Measurements from ENCODE around the gene GSTK1.

Gene GSTK1

GRCh38 chr7:143233816-143234532 is 29.3 kb upstream of the GSTK1 start:
- ATAC-seq: no peak
- TF ChIP-seq CSRNP3 (CRISPR knock-in tag; IDR thresholded peaks at IDR 0.05) (no peak), RARB (CRISPR knock-in tag; IDR thresholded peaks at IDR 0.05) (no peak), SNAI2 (CRISPR knock-in tag; IDR thresholded peaks at IDR 0.05) (no peak), TCF4 (CRISPR knock-in tag; IDR thresholded peaks at IDR 0.05; ENCODE audit: borderline replicate concordance) (no peak), GLIS3 (CRISPR knock-in tag; IDR thresholded peaks at IDR 0.05) (no peak), ESRRG (CRISPR knock-in tag; IDR thresholded peaks at IDR 0.05) (no peak), CSDC2 (CRISPR knock-in tag; IDR thresholded peaks at IDR 0.05) (no peak), ZNF565 (CRISPR knock-in tag; conservative IDR thresholded peaks at IDR 0.05; ENCODE audit: low read depth) (no peak), OSR1 (CRISPR knock-in tag; IDR thresholded peaks at IDR 0.05) (no peak), ARNTL (CRISPR knock-in tag; IDR thresholded peaks at IDR 0.05; ENCODE audit: borderline replicate concordance, low read depth) (no peak), BACH2 (CRISPR knock-in tag; IDR thresholded peaks at IDR 0.05; ENCODE audit: borderline replicate concordance) (no peak), ZC3H10 (CRISPR knock-in tag; IDR thresholded peaks at IDR 0.05) (no peak), ZNF8 (CRISPR knock-in tag; IDR thresholded peaks at IDR 0.05) (no peak)

GRCh38 chr7:143234533-143234875 is 28.7 kb upstream of the GSTK1 start:
- no peak for TF ChIP-seq ISL1 (CRISPR knock-in tag; IDR thresholded peaks at IDR 0.05)
- no peak for TF ChIP-seq ZNF8 (CRISPR knock-in tag; IDR thresholded peaks at IDR 0.05)
- TF ChIP-seq BACH2 (CRISPR knock-in tag; IDR thresholded peaks at IDR 0.05; ENCODE audit: borderline replicate concordance): no peak
- no peak for TF ChIP-seq ZFP30 (CRISPR knock-in tag; IDR thresholded peaks at IDR 0.05)
- no peak for TF ChIP-seq POU6F1 (CRISPR knock-in tag; IDR thresholded peaks at IDR 0.05; ENCODE audit: borderline replicate concordance, low read depth)
- TF ChIP-seq TOX (CRISPR knock-in tag; IDR thresholded peaks at IDR 0.05; ENCODE audit: borderline replicate concordance): no peak
- ATAC-seq: no peak

DNA sequence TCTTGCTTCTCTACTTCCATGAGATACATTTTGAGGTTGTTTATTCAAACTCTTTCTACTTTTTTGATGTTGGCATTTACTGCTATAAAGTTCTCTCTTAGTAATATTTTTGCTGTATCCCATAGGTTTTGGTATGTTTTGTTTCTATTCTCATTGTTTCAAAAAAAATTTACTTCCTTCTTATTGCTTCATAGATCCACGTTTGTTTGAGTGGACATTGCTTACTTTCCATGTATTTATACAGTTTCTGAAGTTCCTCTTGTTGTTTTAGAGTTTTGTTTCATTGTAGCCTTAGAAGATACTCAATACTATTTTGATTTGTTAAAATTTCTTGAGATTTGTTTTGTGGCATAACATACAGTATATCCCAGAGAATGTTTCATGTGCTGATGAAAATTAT is 27.7 kb upstream of the GSTK1 start:
- TF ChIP-seq RARB (CRISPR knock-in tag; IDR thresholded peaks at IDR 0.05): no peak
- TF ChIP-seq ZFP3 (CRISPR knock-in tag; IDR thresholded peaks at IDR 0.05): no peak
- no peak for TF ChIP-seq ZNF565 (CRISPR knock-in tag; conservative IDR thresholded peaks at IDR 0.05; ENCODE audit: low read depth)
- TF ChIP-seq CSDC2 (CRISPR knock-in tag; IDR thresholded peaks at IDR 0.05): no peak
- no peak for TF ChIP-seq ARNTL (CRISPR knock-in tag; IDR thresholded peaks at IDR 0.05; ENCODE audit: borderline replicate concordance, low read depth)
- TF ChIP-seq BACH2 (CRISPR knock-in tag; IDR thresholded peaks at IDR 0.05; ENCODE audit: borderline replicate concordance): no peak
- TF ChIP-seq ESRRG (CRISPR knock-in tag; IDR thresholded peaks at IDR 0.05): no peak
- no peak for TF ChIP-seq ZNF70 (CRISPR knock-in tag; IDR thresholded peaks at IDR 0.05)
- TF ChIP-seq TCF4 (CRISPR knock-in tag; IDR thresholded peaks at IDR 0.05; ENCODE audit: borderline replicate concordance): no peak
- TF ChIP-seq TOX (CRISPR knock-in tag; IDR thresholded peaks at IDR 0.05; ENCODE audit: borderline replicate concordance): no peak
- no peak for TF ChIP-seq CSRNP3 (CRISPR knock-in tag; IDR thresholded peaks at IDR 0.05)
- TF ChIP-seq PPARA (CRISPR knock-in tag; IDR thresholded peaks at IDR 0.05; ENCODE audit: borderline replicate concordance): no peak
- TF ChIP-seq, protein P1, sequence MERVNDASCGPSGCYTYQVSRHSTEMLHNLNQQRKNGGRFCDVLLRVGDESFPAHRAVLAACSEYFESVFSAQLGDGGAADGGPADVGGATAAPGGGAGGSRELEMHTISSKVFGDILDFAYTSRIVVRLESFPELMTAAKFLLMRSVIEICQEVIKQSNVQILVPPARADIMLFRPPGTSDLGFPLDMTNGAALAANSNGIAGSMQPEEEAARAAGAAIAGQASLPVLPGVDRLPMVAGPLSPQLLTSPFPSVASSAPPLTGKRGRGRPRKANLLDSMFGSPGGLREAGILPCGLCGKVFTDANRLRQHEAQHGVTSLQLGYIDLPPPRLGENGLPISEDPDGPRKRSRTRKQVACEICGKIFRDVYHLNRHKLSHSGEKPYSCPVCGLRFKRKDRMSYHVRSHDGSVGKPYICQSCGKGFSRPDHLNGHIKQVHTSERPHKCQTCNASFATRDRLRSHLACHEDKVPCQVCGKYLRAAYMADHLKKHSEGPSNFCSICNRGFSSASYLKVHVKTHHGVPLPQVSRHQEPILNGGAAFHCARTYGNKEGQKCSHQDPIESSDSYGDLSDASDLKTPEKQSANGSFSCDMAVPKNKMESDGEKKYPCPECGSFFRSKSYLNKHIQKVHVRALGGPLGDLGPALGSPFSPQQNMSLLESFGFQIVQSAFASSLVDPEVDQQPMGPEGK (CRISPR knock-in tag; IDR thresholded peaks at IDR 0.05; ENCODE audit: borderline replicate concordance): no peak
- no peak for TF ChIP-seq ZC3H10 (CRISPR knock-in tag; IDR thresholded peaks at IDR 0.05)
- TF ChIP-seq SNAI2 (CRISPR knock-in tag; IDR thresholded peaks at IDR 0.05): no peak
- TF ChIP-seq CREB5 (CRISPR knock-in tag; IDR thresholded peaks at IDR 0.05; ENCODE audit: low read depth): no peak
- TF ChIP-seq ZFP30 (CRISPR knock-in tag; IDR thresholded peaks at IDR 0.05): no peak
- TF ChIP-seq ISL1 (CRISPR knock-in tag; IDR thresholded peaks at IDR 0.05): no peak
- ATAC-seq: no peak
